IMR-90 (cell line): ENCODE measurements around the gene CACNA1D. TPM values are rescaled to one million over a fixed set of nuclear protein-coding genes. Genes with fewer than 3 reads are reported as not detected.

Experiments
- ATAC-seq: fragments of 200-7000 bp; cut with Tn5 transposase; 2 replicates; pipeline ENCODE4 v1.9.1; 2020; ENCODE audit warnings: low read depth, mild to moderate bottlenecking, moderate library complexity
- BruUV-seq: library from RNA; stranded (reverse); fragments of 400-500 nt; replicated peaks from 2 replicates; lab custom pipeline; 2021; lab: Mats Ljungman, UMichigan
- CTCF ChIA-PET: fragments of 300-600 bp; formaldehyde crosslinking; extraction: SDS; loops from one replicate; lab custom pipeline; 2021; ENCODE audit warnings: antibody characterized with exemption; lab: Yijun Ruan, JAX
- POLR2A ChIA-PET: fragments of 300-600 bp; sonication (Branson Sonifier 250); formaldehyde crosslinking; loops from one replicate; lab custom pipeline; 2022; ENCODE audit warnings: antibody characterized with exemption; ENCODE audit not compliant: unreplicated experiment; lab: Charles Lee
- DNase-seq: peaks from one replicate; pipeline ENCODE4 v3.0.0; 2013
- H2AFZ ChIP-seq: replicated peaks from 2 replicates; pipeline ENCODE3; 2013; ENCODE audit warnings: low read length, mild to moderate bottlenecking; ENCODE audit not compliant: poor library complexity
- H2AK5ac ChIP-seq: 2 replicates; pipeline ENCODE4 v1.6.1; 2013; ENCODE audit warnings: low read depth, low read length, inconsistent platforms
- H2AK9ac ChIP-seq: replicated peaks from 2 replicates; pipeline ENCODE3; 2013; ENCODE audit warnings: mild to moderate bottlenecking, low read depth, low read length, moderate library complexity; ENCODE audit not compliant: poor library complexity
- H2BK120ac ChIP-seq: 2 replicates; pipeline ENCODE4 v1.6.1; 2013; ENCODE audit warnings: low read depth, low read length, inconsistent platforms
- H2BK15ac ChIP-seq: 3 replicates; pipeline ENCODE4 v1.6.1; 2013; ENCODE audit warnings: low read depth, low read length, inconsistent platforms
- H2BK20ac ChIP-seq: 2 replicates; pipeline ENCODE4 v1.6.1; 2013; ENCODE audit warnings: low read depth, mild to moderate bottlenecking, inconsistent platforms, low read length, moderate library complexity
- H2BK5ac ChIP-seq: 2 replicates; pipeline ENCODE4 v1.6.1; 2013; ENCODE audit warnings: mild to moderate bottlenecking, low read depth, low read length, inconsistent platforms; ENCODE audit not compliant: poor library complexity, severe bottlenecking
- H3K14ac ChIP-seq: replicated peaks from 2 replicates; pipeline ENCODE4 v1.6.1; 2013; ENCODE audit warnings: low read depth, low read length, inconsistent platforms
- H3K18ac ChIP-seq: 2 replicates; pipeline ENCODE4 v1.6.1; 2013; ENCODE audit warnings: low read depth, low read length, control low read depth
- H3K23ac ChIP-seq: 2 replicates; pipeline ENCODE4 v1.6.1; 2013; ENCODE audit warnings: low read depth, low read length, inconsistent platforms
- H3K27ac ChIP-seq: 2 replicates; pipeline ENCODE4 v1.5.1; 2013; ENCODE audit warnings: mild to moderate bottlenecking, control low read depth, low read length; ENCODE audit not compliant: insufficient read depth
- H3K27me3 ChIP-seq: 2 replicates; pipeline ENCODE4 v1.6.1; 2013; ENCODE audit warnings: low read length; ENCODE audit not compliant: control insufficient read depth, insufficient read depth
- H3K36me3 ChIP-seq: 2 replicates; pipeline ENCODE4 v1.6.1; 2013; ENCODE audit warnings: low read length, mixed read lengths; ENCODE audit not compliant: control insufficient read depth, insufficient read depth
- H3K4ac ChIP-seq: 2 replicates; pipeline ENCODE4 v1.6.1; 2013; ENCODE audit warnings: low read depth, low read length, inconsistent platforms
- H3K4me1 ChIP-seq: 2 replicates; pipeline ENCODE4 v1.6.1; 2013; ENCODE audit warnings: low read length, mixed read lengths; ENCODE audit not compliant: control insufficient read depth, insufficient read depth
- H3K4me2 ChIP-seq: 2 replicates; pipeline ENCODE4 v1.6.1; 2013; ENCODE audit warnings: low read depth, mild to moderate bottlenecking, control low read depth, low read length, moderate library complexity
- H3K4me3 ChIP-seq: 2 replicates; pipeline ENCODE4 v1.5.1; 2013; ENCODE audit warnings: low read depth, mild to moderate bottlenecking, control low read depth, low read length, moderate library complexity; ENCODE audit not compliant: insufficient read depth
- H3K56ac ChIP-seq: 2 replicates; pipeline ENCODE4 v1.6.1; 2013; ENCODE audit warnings: low read length, inconsistent platforms; ENCODE audit not compliant: insufficient read depth; ENCODE audit errors: extremely low read depth
- H3K79me1 ChIP-seq, 2 experiments: 2 replicates each; pipeline ENCODE4 v1.6.1; 2013; ENCODE audit warnings: low read length in 2 of 2, inconsistent platforms in 1 of 2, low read depth in 1 of 2
- H3K9ac ChIP-seq: 2 replicates; pipeline ENCODE4 v1.6.1; 2013; ENCODE audit warnings: low read depth, low read length, control low read depth
- H3K9me1 ChIP-seq: 2 replicates; pipeline ENCODE4 v1.6.1; 2013; ENCODE audit warnings: low read length, inconsistent platforms; ENCODE audit not compliant: insufficient read depth
- H3K9me3 ChIP-seq: 2 replicates; pipeline ENCODE4 v1.6.1; 2013; ENCODE audit warnings: low read length; ENCODE audit not compliant: control insufficient read depth, insufficient read depth
- H4K20me1 ChIP-seq: 2 replicates; pipeline ENCODE4 v1.6.1; 2013; ENCODE audit warnings: low read length, inconsistent platforms; ENCODE audit not compliant: insufficient read depth
- H4K5ac ChIP-seq: 2 replicates; pipeline ENCODE4 v1.6.1; 2013; ENCODE audit warnings: mild to moderate bottlenecking, low read depth, low read length, control low read depth
- H4K8ac ChIP-seq, 2 experiments: 2 replicates each; pipeline ENCODE4 v1.6.1; 2013; ENCODE audit warnings: low read depth in 2 of 2, low read length in 2 of 2, control low read depth in 1 of 2, inconsistent platforms in 1 of 2
- H4K91ac ChIP-seq: 2 replicates; pipeline ENCODE4 v1.6.1; 2013; ENCODE audit warnings: low read depth, low read length, inconsistent platforms; ENCODE audit not compliant: insufficient read depth
- BHLHE40 ChIP-seq: fragments of 150-350 bp; IDR thresholded peaks from 2 replicates; pipeline ENCODE4 v1.6.1; 2016; ENCODE audit warnings: mild to moderate bottlenecking, low read depth, low read length
- CEBPB ChIP-seq: IDR thresholded peaks from 2 replicates; pipeline ENCODE4 v1.6.1; 2012; ENCODE audit warnings: low read depth, low read length, improper control_type of control experiment
- MAFK ChIP-seq: IDR thresholded peaks from 2 replicates; pipeline ENCODE4 v1.6.1; 2012; ENCODE audit warnings: low read depth, low read length, improper control_type of control experiment
- MAZ ChIP-seq: IDR thresholded peaks from 2 replicates; pipeline ENCODE4 v1.6.1; 2012; ENCODE audit warnings: low read depth, mild to moderate bottlenecking, low read length, improper control_type of control experiment, moderate library complexity, borderline replicate concordance
- NFE2L2 ChIP-seq: fragments of 150-350 bp; IDR thresholded peaks from 2 replicates; pipeline ENCODE4 v1.6.1; 2016; ENCODE audit warnings: low read depth, mild to moderate bottlenecking, low read length
- POLR2A ChIP-seq: IDR thresholded peaks from 2 replicates; pipeline ENCODE4 v1.6.1; 2012; ENCODE audit warnings: mild to moderate bottlenecking, low read depth, low read length
- RFX5 ChIP-seq: IDR thresholded peaks from 2 replicates; pipeline ENCODE4 v1.8.0; 2012; ENCODE audit warnings: low read depth, mild to moderate bottlenecking, low read length, moderate library complexity
- WGBS, 2 experiments: methylation state at CpG; one replicate each; pipeline versions ENCODE4 v1.1.5 to v1.1.7; 2013; ENCODE audit warnings: missing lambda C conversion rate in 2 of 2; ENCODE audit not compliant: insufficient read length in 1 of 2; ENCODE audit errors: extremely low coverage in 2 of 2; 5-methylcytosine and 5-hydroxymethylcytosine counted together
- dilution Hi-C: fragments of 300-500 bp; cut with HindIII; formaldehyde crosslinking; loops from one replicate; pipeline ENCODE4 v1.14.3; 2018; ENCODE audit warnings: low sequenced_read_pairs; ENCODE audit not compliant: unreplicated experiment
- in situ Hi-C: fragments of 300-500 bp; cut with MboI; formaldehyde crosslinking; loops from 3 replicates; pipeline ENCODE4 v1.14.3; 2019; ENCODE audit warnings: low sequenced_read_pairs, inconsistent platforms, mixed read lengths
- intact Hi-C: fragments of 100-400 bp; cut with micrococcal nuclease; formaldehyde crosslinking; loops from 2 replicates; pipeline ENCODE4 v1.10.0; 2022
- polyA plus RNA-seq, 3 experiments: library from polyadenylated mRNA; depleted of rRNA; stranded (reverse); fragments of >200 nt; gene quantifications; 2 replicates each; pipeline ENCODE4 v1.2.3, GENCODE V29; 2012; ENCODE audit warnings: low replicate concordance in 1 of 3
- total RNA-seq: library from RNA; depleted of rRNA; stranded (reverse); fragments of >200 nt; gene quantifications from 2 replicates; pipeline ENCODE4 v1.2.3, GENCODE V29; 2012
- TF ChIP-seq, protein P1 (sequence below): fragments of 150-350 bp; IDR thresholded peaks from 2 replicates; pipeline ENCODE4 v1.6.1; 2016; ENCODE audit warnings: low read depth, mild to moderate bottlenecking, low read length, moderate library complexity, borderline replicate concordance

CACNA1D gene
- total and polyA plus RNA-seq, 2 of the 4 experiments (the other 2 are of a cell fraction): 0.07 TPM; not detected in 1

- no peak overlapping the region for H2BK20ac ChIP-seq
- DNase-seq: no peak
- H2BK15ac ChIP-seq: no peak overlapping the region
- WGBS, 2 experiments: no CpG with 5 or more reads among the region's 7 CpGs
- H3K4me2 ChIP-seq: no peak overlapping the region
- no peak overlapping the region for H3K4ac ChIP-seq
- H3K56ac ChIP-seq: no peak overlapping the region
- H4K20me1 ChIP-seq: no peaks in the 10 kb centered on the region
- no peak overlapping the region for H3K9ac ChIP-seq
- H2BK120ac ChIP-seq: no peak overlapping the region
- no peaks in the 10 kb centered on the region for H3K9me3 ChIP-seq
- H3K4me3 ChIP-seq: no peak overlapping the region
- H2AFZ ChIP-seq: no peak overlapping the region
- no peaks in the 10 kb centered on the region for H3K4me1 ChIP-seq
- H3K9me1 ChIP-seq: no peaks in the 10 kb centered on the region
- in situ Hi-C loops: no loop called here
- CTCF ChIA-PET: no interaction called here
- dilution Hi-C loops: no loop called here
- H4K5ac ChIP-seq: no peak overlapping the region
- no peak overlapping the region for H2BK5ac ChIP-seq
- H2AK5ac ChIP-seq: no peak overlapping the region
- no peak for ATAC-seq
- no peak overlapping the region for H3K18ac ChIP-seq
- H3K79me1 ChIP-seq: no peaks in the 10 kb centered on the region
- intact Hi-C loops: no loop called here
- peaks cover 13% of the 10 kb centered on the region; the same call in 1 of the 2 replicates for H3K27me3 ChIP-seq
- no peak overlapping the region for H3K23ac ChIP-seq
- no TSS peak for BruUV-seq
- H4K8ac ChIP-seq: no peak overlapping the region
- H3K36me3 ChIP-seq: no peaks in the 10 kb centered on the region
- H3K14ac ChIP-seq: no peak overlapping the region
- no peak overlapping the region for H4K91ac ChIP-seq
- no peak overlapping the region for H2AK9ac ChIP-seq
- H3K27ac ChIP-seq: no peak overlapping the region
- POLR2A ChIA-PET: no interaction called here
- TF ChIP-seq, protein P1, sequence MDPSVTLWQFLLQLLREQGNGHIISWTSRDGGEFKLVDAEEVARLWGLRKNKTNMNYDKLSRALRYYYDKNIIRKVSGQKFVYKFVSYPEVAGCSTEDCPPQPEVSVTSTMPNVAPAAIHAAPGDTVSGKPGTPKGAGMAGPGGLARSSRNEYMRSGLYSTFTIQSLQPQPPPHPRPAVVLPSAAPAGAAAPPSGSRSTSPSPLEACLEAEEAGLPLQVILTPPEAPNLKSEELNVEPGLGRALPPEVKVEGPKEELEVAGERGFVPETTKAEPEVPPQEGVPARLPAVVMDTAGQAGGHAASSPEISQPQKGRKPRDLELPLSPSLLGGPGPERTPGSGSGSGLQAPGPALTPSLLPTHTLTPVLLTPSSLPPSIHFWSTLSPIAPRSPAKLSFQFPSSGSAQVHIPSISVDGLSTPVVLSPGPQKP: no peak
- TF ChIP-seq NFE2L2 (no peak), BHLHE40 (no peak), MAZ (no peak), CEBPB (no peak), RFX5 (no peak), MAFK (no peak), POLR2A (no peak)
Observed at GRCh38 chr3:53763353-53763752, 268.9 kb downstream of the CACNA1D start.
